ENCODE results near the gene CNN3. TPM values are rescaled to one million over a fixed set of nuclear protein-coding genes. Genes with fewer than 3 reads are reported as not detected.

CNN3 gene
- polyA plus RNA-seq, 3 donors from 2014 or later: 0.83 to 8.0 (median 2.0) TPM

DNA sequence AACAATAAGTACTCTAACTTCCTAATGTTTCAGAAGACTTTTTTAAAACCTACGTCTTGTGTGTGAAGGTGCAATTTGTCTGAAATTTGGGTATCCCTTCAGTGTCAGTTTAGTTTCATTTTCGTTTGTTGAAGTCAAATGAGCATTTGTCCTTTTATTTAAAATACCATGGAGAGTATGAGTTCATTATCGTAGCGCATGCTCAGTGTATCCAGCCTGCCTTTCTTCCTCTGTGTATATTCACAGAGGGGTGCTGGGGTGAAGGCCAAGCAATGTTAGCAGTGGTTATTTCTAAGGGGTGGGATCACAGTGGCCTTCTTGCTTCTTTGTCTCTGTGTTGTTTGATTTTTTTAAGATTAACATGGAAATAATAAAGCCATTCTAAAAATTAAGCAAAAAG lies 43.2 kb downstream of the CNN3 start:
- Mint-ChIP-seq H3K4me3 (peak overlapping the region; percentile 6 to 68 (median 61)), H3K36me3 (no peaks in the 10 kb centered on the region), H3K27ac (peak overlapping the region; percentile 25 to 65 (median 59)), H3K4me1 (peaks cover 12 to 14% of the 10 kb centered on the region in 2 donors), H3K27me3 (ENCODE audit: low read depth in 3 of 3) (peaks cover 0 to 4% (median 1%) of the 10 kb centered on the region in 3 donors), H3K9me3 (no peaks in the 10 kb centered on the region)
- DNase-seq: peak in 2 of 3 donors; percentile 4 to 6

GRCh38 chr1:94878329-94878728 lies 48.6 kb downstream of the CNN3 start:
- H3K36me3 Mint-ChIP-seq: no peaks in the 10 kb centered on the region
- peaks cover 0 to 4% (median 4%) of the 10 kb centered on the region in 3 donors for H3K27me3 Mint-ChIP-seq (ENCODE audit: low read depth in 3 of 3)
- H3K9me3 Mint-ChIP-seq: no peaks in the 10 kb centered on the region
- no peak overlapping the region for H3K27ac Mint-ChIP-seq
- no peak overlapping the region for H3K4me3 Mint-ChIP-seq
- no peak for DNase-seq
- peaks cover 6 to 7% of the 10 kb centered on the region in 2 donors for H3K4me1 Mint-ChIP-seq

DNA sequence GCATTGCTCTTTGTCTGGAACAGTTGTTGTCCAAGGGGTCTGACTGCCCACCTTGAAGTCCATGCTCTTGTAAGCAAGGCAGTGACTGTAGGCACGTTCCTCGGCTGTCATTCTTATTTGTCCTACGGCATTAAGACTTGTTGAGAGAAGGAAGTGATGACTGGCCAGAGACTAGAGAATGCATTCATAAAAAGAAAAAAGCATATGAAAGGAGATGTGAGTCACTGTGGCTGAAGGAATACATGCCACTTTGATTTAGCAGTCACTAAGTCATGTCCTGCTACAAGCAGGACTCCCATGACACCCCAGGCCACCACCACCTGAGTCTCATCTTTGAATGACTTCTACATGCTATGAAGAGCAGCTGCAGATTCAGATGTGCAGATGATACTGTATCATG lies 50.5 kb downstream of the CNN3 start:
- DNase-seq: no peak
- peaks cover 0 to 6% (median 4%) of the 10 kb centered on the region in 3 donors for H3K27me3 Mint-ChIP-seq (ENCODE audit: low read depth in 3 of 3)
- no peaks in the 10 kb centered on the region for H3K36me3 Mint-ChIP-seq
- no peak overlapping the region for H3K27ac Mint-ChIP-seq
- H3K4me1 Mint-ChIP-seq: no peaks in the 10 kb centered on the region
- no peaks in the 10 kb centered on the region for H3K9me3 Mint-ChIP-seq
- H3K4me3 Mint-ChIP-seq: no peak overlapping the region

DNA sequence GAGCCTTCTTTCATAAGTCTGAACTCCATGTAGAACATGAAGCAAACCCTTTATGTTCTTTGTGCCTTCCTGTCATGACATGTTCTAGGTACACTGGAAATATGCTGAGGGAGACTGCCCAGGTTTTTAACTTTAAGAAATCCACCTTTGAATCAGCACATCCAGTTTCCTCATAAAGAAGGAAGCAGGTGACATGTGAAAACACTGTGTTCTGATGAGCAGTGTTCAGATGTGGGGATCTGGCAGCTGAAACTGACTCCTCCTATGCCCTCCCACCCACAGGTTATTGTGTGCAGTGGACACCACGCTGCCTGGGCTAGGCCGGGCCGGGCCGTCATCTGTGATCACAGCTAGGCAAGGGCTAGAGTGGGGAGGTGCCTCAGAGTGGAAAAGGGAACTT lies 51.1 kb downstream of the CNN3 start:
- DNase-seq: no peak
- Mint-ChIP-seq H3K36me3 (no peaks in the 10 kb centered on the region), H3K27ac (no peak overlapping the region), H3K4me3 (no peak overlapping the region), H3K4me1 (no peaks in the 10 kb centered on the region), H3K27me3 (ENCODE audit: low read depth in 3 of 3) (peaks cover under 1 to 6% (median 4%) of the 10 kb centered on the region in 3 donors), H3K9me3 (no peaks in the 10 kb centered on the region)

DNA sequence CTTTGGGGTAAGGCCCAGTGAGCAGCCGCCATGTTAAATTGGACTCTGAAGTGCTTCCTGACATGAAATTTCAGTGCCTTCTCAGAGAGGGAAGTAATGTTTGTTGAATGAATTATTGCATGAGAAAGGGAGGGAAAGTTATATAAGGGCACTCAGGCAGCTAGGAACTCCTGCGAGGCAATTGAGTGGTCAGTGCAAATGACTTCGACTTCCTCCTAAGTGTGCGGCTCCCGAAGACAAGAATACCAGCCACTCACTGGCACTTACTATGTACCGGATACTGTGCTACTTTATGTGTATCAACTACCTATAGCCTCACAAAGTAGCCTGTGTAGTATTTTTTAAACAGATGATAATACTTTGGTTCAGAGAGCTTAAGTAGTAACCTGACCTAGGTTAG lies 52.5 kb downstream of the CNN3 start:
- no peak for DNase-seq
- Mint-ChIP-seq H3K4me3 (no peak overlapping the region), H3K27me3 (ENCODE audit: low read depth in 3 of 3) (peaks cover 2 to 4% (median 4%) of the 10 kb centered on the region in 3 donors), H3K9me3 (no peaks in the 10 kb centered on the region), H3K4me1 (no peaks in the 10 kb centered on the region), H3K27ac (no peak overlapping the region), H3K36me3 (no peaks in the 10 kb centered on the region)

- H3K27me3 Mint-ChIP-seq (ENCODE audit: low read depth in 3 of 3): peaks cover 2 to 4% (median 4%) of the 10 kb centered on the region in 3 donors
- H3K36me3 Mint-ChIP-seq: no peaks in the 10 kb centered on the region
- H3K4me3 Mint-ChIP-seq: no peak overlapping the region
- H3K9me3 Mint-ChIP-seq: no peaks in the 10 kb centered on the region
- no peak for DNase-seq
- H3K4me1 Mint-ChIP-seq: no peaks in the 10 kb centered on the region
- H3K27ac Mint-ChIP-seq: no peak overlapping the region
These were observed 53.2 kb downstream of the CNN3 start for GRCh38 chr1:94873520-94874351.

- Mint-ChIP-seq H3K4me3 (no peak overlapping the region), H3K36me3 (no peaks in the 10 kb centered on the region), H3K9me3 (no peaks in the 10 kb centered on the region), H3K27me3 (ENCODE audit: low read depth in 3 of 3) (peaks cover 2 to 4% (median 4%) of the 10 kb centered on the region in 3 donors), H3K27ac (no peak overlapping the region), H3K4me1 (no peaks in the 10 kb centered on the region)
- no peak for DNase-seq
These were observed 54.0 kb downstream of the CNN3 start for GRCh38 chr1:94872771-94873495.

GRCh38 chr1:94871031-94871430 lies 55.9 kb downstream of the CNN3 start:
- peaks cover 0 to 7% (median 2%) of the 10 kb centered on the region in 3 donors for H3K27me3 Mint-ChIP-seq (ENCODE audit: low read depth in 3 of 3)
- no peaks in the 10 kb centered on the region for H3K4me1 Mint-ChIP-seq
- no peak for DNase-seq
- no peaks in the 10 kb centered on the region for H3K9me3 Mint-ChIP-seq
- no peaks in the 10 kb centered on the region for H3K36me3 Mint-ChIP-seq
- no peak overlapping the region for H3K27ac Mint-ChIP-seq
- no peak overlapping the region for H3K4me3 Mint-ChIP-seq

DNA sequence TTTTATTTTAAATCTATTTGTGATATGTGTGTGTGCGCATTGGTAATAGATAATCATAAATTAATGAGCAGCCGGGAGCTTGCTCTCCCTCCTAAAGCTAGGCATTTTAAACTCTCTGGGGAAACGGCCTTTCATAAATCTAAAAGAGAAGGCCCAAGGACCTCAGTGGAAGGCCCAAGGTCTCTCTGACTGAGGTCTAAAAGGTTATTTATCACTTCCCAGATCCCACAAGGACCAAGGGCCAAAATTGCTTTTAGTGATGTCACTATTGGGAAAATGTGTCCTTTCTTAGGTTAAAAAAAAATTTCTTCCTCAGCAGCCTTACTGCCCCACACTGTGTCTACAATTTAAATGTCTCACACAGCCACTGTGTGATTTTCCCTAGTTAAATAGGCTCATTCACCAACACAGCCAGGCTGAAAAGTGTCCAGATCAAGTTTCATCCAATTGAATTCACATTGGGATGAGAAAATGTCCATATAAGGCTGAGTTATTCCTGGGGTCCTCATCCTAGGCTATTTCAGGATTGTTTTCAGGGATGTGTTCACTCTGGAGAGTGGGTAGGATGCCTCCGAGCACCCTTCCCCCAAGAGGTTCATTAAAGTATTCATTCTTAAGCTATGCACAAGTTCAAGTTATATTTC lies 60.6 kb downstream of the CNN3 start:
- no peak overlapping the region for H3K4me3 Mint-ChIP-seq
- H3K27ac Mint-ChIP-seq: no peak overlapping the region
- no peaks in the 10 kb centered on the region for H3K4me1 Mint-ChIP-seq
- no peaks in the 10 kb centered on the region for H3K9me3 Mint-ChIP-seq
- no peaks in the 10 kb centered on the region for H3K36me3 Mint-ChIP-seq
- peaks cover 0 to 6% (median 2%) of the 10 kb centered on the region in 3 donors for H3K27me3 Mint-ChIP-seq (ENCODE audit: low read depth in 3 of 3)
- no peak for DNase-seq

- H3K9me3 Mint-ChIP-seq: no peaks in the 10 kb centered on the region
- no peak overlapping the region for H3K4me3 Mint-ChIP-seq
- H3K27me3 Mint-ChIP-seq (ENCODE audit: low read depth in 3 of 3): peaks cover 0 to 6% (median 0%) of the 10 kb centered on the region in 3 donors
- no peak for DNase-seq
- H3K36me3 Mint-ChIP-seq: no peaks in the 10 kb centered on the region
- no peak overlapping the region for H3K27ac Mint-ChIP-seq
- H3K4me1 Mint-ChIP-seq: no peaks in the 10 kb centered on the region
These were observed 61.5 kb downstream of the CNN3 start for GRCh38 chr1:94865360-94865759.

DNA sequence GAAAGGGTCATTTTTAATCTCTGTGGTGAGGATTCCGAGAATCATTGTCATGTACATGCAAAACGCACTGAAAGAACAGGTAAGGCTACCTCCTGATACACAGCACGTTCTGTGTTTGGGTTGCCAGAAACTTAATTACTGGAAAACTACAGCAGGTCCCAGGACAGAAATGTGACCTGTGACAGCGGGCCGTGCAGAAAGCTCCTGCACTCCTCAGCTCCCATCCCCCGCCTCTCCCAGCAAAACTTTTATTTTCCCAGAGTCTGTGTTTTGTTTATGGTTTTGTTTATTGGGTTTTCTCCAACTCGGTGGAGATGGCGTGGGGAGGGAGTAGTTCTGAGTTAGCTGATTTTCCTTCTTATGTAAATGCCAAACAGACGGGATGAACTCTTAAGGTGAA lies 62.1 kb downstream of the CNN3 start:
- Mint-ChIP-seq H3K4me3 (no peak overlapping the region), H3K27me3 (ENCODE audit: low read depth in 3 of 3) (peaks cover 0 to 8% (median 0%) of the 10 kb centered on the region in 3 donors), H3K9me3 (no peaks in the 10 kb centered on the region), H3K27ac (no peak overlapping the region), H3K36me3 (no peaks in the 10 kb centered on the region), H3K4me1 (no peaks in the 10 kb centered on the region)
- DNase-seq: no peak

DNA sequence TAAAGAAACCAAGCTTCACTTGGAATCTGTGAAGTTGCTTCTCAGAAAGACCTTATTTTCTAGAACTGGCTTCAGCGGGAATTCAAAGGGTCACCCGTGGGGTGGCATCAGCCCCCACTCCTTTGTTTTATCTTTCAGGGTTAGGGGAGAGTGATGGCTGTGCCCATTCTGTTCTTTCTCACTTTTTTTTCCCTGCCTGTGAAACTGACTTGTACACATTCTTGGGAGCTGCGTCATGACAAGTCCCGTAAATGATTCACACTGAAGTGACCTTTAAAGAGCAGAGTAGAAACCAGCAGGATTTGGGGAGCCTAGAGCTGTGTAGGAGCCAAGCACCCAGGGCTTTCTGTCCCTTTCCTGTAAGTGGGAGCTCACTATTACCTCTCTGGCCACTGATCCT lies 63.0 kb downstream of the CNN3 start:
- DNase-seq: no peak
- H3K27me3 Mint-ChIP-seq (ENCODE audit: low read depth in 3 of 3): peaks cover 0 to 6% (median 0%) of the 10 kb centered on the region in 3 donors
- H3K4me3 Mint-ChIP-seq: no peak overlapping the region
- H3K9me3 Mint-ChIP-seq: no peaks in the 10 kb centered on the region
- H3K4me1 Mint-ChIP-seq: no peaks in the 10 kb centered on the region
- H3K27ac Mint-ChIP-seq: no peak overlapping the region
- H3K36me3 Mint-ChIP-seq: no peaks in the 10 kb centered on the region

GRCh38 chr1:94863297-94863911 lies 63.5 kb downstream of the CNN3 start:
- H3K4me1 Mint-ChIP-seq: no peaks in the 10 kb centered on the region
- DNase-seq: no peak
- H3K27ac Mint-ChIP-seq: no peak overlapping the region
- no peaks in the 10 kb centered on the region for H3K9me3 Mint-ChIP-seq
- no peak overlapping the region for H3K4me3 Mint-ChIP-seq
- H3K27me3 Mint-ChIP-seq (ENCODE audit: low read depth in 3 of 3): peaks cover 0 to 6% (median 0%) of the 10 kb centered on the region in 3 donors
- no peaks in the 10 kb centered on the region for H3K36me3 Mint-ChIP-seq

DNA sequence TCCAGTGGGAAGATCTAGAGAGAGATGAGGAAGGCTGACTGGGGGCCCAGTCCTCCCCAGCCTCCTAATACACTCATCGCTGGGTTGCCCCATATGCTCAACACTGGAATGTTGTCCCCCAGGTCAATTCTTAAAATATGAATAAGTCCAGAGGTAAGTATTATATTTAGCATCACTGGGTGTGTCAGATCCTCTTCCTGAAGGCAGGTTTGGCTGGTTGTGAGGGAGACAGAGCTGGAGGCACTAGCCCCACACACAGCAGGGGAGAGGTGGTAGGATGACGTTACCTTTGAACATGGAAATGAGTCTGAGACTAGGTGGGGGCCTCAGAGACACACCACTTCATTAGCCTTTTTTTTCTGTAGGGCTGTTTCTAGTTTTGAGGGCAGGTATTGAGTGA lies 64.2 kb downstream of the CNN3 start:
- Mint-ChIP-seq H3K4me3 (no peak overlapping the region), H3K36me3 (no peaks in the 10 kb centered on the region), H3K27ac (no peak overlapping the region), H3K9me3 (no peaks in the 10 kb centered on the region), H3K4me1 (no peaks in the 10 kb centered on the region), H3K27me3 (ENCODE audit: low read depth in 3 of 3) (peaks cover 0 to 6% (median 0%) of the 10 kb centered on the region in 3 donors)
- no peak for DNase-seq

Data from immature natural killer cell (primary cell).